ENCODE results near the gene PGAP1.
A peak's percentile ranks its signal among the peaks of the same experiment; 100 is the strongest.

The PGAP1 gene, protein sequence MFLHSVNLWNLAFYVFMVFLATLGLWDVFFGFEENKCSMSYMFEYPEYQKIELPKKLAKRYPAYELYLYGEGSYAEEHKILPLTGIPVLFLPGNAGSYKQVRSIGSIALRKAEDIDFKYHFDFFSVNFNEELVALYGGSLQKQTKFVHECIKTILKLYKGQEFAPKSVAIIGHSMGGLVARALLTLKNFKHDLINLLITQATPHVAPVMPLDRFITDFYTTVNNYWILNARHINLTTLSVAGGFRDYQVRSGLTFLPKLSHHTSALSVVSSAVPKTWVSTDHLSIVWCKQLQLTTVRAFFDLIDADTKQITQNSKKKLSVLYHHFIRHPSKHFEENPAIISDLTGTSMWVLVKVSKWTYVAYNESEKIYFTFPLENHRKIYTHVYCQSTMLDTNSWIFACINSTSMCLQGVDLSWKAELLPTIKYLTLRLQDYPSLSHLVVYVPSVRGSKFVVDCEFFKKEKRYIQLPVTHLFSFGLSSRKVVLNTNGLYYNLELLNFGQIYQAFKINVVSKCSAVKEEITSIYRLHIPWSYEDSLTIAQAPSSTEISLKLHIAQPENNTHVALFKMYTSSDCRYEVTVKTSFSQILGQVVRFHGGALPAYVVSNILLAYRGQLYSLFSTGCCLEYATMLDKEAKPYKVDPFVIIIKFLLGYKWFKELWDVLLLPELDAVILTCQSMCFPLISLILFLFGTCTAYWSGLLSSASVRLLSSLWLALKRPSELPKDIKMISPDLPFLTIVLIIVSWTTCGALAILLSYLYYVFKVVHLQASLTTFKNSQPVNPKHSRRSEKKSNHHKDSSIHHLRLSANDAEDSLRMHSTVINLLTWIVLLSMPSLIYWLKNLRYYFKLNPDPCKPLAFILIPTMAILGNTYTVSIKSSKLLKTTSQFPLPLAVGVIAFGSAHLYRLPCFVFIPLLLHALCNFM
- 14.5 to 22.1 (median 18.6) reads per million in 4 donors for total RNA-seq

DNA sequence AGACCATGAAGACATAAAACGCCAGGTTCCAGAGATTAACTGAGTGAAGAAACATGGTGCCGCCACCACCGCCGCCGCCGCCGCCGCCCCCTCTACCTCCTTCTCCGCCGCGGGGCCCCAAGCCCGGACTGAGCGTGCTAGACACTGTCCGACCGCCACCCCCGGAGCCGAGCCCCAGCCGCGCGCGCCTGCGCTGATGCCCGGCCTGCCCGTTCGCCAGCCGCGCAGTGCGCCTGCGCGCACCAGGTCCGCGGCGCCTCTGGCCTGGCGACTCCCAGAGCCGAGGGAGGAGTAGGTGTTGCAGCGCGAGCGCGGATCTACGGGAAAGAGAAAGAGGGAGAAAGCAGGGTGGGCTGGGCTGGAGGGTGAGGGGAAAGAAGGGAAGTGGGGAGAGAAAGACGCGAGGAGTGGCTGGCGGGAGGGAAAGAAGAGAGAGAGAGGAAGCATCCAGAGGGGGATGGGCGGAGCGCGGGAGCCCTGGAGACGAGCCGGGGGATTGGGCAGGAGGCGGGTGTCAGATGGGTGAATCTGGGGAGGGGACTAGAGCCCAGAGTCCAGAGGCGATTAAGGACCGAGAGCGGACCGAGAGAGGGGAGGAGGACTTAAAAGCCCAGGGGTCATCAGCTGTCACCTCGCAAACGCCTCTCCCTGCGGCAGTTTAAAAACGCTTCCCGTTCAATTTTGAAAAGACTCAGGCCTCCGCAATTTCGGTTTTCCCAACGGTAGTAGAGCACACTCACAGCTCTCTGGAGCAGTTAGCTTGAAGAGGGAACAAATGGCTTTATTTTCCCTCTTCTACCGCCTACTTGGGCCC is at the start of gene PGAP1:
TSS of gene PGAP1 (minus strand) at position 146 of the 814 bp plus-strand sequence. CDS start at position 55, 91 bp downstream.
- peak; percentile 72 to 89 (median 78) for DNase-seq

DNA sequence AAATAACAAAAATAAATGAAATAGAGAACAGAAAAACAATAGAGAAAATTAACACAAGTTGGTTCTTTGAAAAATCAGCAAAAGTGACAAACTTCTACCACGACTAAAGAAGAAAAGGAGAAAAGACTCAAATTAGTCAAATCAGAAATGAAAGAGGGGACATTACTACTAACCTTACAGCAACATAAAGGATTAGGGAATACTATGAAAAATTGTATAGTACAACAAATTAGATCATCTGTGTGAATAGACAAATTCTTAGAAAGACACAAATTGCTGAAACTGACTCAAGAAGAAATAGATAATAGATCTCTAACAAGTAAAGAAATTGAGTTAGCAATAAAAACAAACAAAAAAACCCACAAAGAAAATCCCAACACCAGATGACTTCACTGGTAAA is 48.5 kb upstream of the PGAP1 start:
- no peak for DNase-seq

DNA sequence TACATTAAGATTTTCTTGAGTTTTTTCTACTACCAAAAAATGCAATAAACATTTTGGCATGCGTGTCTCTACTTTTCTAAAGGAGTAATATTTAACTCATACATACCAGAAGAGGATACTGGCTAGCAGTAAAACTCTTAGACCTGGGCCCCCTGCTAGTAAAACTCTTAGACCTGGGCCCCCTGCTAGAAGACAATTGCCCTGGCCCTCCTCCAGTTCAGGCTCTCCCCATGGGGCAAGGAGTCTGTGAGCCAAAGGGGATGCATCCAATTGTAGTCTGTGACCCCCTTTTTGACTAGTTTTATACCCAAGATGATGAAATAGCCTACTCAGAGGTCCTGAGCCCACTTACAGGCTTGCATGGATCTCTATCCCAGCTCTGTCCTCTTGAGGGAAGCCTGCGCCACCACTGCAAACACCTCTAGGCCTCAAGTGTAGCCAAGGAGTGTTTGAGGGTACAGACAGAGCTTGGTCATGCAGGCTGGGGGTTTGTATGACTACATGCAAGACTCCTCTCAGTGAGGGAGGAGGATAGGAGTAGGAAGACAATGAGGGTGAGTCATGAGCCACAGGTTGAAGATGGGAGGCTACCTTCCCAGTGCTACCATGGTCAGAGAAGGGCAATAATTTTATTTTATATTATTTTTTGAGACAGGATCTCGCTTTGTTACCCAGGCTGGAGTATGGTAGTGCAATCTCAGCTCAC is 45.2 kb upstream of the PGAP1 start:
- peak in 1 of 5 donors; percentile 45 for DNase-seq

DNA sequence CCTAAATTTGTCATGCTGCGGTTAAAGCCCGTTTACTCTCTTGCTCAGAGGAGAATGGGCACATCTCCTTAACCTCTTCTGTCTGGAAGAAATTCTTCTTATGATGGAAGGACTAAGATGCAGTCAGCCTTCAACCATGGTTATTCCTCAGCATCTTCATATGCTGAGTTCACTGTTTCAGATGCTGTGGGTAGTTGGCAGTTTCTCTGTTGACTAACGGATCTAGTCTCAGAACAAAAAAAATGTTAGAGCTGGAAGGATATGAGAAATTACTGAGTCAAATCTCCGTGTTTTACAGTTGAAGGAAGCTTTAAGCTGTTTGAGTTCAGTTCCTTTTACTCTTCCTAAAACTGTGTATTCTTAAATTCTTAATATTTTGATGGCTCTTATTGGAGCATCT is 43.6 kb upstream of the PGAP1 start:
- peak in 1 of 5 donors; percentile 76 for DNase-seq

DNA sequence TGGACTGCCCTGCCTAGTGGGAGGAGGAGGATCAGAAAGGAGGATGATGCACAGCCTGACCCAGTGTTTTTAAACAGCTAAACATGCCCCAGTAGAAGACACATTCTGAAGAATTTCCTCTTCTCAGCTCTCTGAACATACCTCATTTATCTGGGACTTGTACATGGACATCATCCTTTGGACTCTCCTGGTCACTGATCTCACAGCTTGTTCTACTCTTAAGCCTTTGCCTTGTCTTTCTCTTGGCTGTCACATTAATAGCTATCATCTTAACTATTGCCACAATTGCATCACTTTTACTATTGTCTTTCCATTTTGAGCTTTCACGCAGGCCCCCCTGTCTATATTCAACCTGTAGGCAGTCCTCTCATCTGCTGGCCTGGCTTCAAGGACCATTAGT is 42.0 kb upstream of the PGAP1 start:
- no peak for DNase-seq

DNA sequence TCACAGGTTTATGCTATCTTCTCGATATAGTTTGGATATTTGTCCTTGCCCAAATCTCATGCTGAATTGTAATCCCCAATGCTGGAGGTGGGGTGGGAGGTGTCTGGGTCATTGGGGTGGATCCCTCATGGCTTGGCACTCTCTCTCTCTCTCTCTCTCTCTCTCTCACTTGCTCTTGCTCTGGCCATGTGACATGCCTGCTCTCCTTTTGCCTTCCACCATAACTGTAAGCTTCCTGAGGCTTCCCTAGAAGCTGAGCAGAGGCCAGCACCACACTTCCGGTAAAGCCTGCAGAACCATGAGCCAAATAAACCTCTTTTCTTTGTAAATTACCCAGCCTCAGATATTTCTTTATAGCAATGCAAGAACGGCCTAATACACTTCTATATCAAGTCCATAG is 41.3 kb upstream of the PGAP1 start:
- DNase-seq, result no peak

DNA sequence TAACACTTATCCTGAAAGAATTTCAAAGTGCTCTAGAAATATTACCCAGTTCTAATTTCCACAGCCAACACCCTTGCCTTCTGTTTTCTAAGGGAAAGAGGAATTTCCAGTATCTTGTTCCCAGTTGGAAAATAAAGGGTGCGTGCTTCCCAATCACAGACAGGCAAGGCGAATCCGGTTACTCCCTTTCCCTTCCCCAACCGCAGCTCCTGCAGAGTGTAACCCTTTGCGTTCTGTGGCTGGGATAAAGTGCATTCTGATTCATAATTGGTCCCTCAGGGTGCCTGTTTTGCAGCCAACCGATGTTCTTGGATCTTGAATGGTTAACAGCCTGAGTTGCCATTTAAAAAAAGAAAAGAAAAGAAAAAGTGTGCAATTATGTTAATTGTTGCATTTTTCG is 40.6 kb upstream of the PGAP1 start:
- DNase-seq, result no peak

DNA sequence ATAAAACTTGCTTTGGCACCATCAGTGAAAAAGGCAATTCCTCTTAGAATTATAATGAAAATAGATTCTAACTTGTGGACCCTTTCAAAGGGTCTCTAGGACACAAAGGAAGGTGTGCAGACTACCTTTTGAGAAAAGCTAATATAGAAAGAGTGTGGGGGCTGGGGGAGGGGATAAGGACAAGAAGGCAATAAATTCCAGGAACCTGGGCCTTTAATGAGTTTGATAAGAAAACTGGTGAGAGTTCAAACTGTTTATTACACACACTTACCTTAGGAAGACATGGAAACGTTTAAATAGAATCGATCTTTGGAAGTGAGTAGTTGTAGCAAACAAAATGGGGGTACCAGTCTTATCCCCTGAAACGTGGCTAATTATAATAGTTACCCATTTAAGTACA is 39.6 kb upstream of the PGAP1 start:
- no peak for DNase-seq

DNA sequence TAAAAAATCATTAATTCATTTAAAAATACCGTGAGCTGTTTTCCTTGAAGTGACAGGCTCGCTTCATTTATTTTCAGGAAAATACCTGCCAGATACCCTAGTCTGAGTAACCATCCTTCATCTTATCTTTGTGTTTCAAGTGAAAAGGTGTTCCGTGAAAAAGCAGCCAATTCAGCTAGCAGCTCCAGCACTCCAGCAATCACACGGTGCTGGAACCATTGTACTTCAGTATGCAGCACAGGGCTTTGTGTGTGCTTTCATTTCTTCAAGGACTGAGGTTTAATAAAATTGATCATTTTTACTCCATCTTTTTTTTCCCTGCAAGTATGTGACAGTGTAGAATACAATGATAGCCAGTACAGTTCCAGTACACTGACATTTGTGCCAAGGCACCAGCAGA is 39.1 kb upstream of the PGAP1 start:
- no peak for DNase-seq

DNA sequence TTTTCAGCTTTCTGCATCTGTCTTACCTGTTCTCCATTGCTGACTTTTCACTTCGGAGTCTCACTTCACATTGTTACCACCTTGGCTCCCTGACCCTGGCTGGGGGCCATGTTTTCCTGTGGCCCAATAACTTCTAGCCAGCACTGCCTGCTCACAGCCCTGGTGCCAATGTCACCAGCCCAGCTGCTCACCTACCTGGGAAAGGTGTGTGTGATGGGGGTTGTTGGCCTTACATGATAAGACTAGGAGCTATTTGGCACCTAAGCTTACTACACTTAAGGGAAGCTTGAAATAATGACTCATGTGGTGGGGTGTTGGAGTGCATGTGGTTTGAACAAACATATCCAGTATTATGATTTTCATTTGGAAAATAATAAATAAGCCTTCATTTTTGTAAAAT is 37.5 kb upstream of the PGAP1 start:
- DNase-seq, result no peak

DNA sequence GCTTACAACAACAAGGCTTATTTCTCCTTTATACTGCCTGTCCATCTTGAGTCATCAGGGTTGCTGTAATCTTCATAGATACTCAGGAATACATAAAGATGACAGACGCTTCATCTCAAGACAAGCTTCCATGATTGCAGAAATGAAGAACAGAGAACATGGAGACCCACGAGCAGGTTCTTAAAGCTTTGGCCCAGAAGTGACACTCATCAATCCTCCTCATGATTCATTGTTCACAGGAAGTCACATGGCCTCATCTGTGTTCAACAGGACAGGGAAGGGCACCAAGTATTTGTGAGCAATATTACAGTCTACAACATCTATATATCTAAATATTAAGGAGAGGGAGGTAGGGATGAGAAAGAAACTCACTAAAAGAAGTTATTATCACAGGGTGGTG is 36.5 kb upstream of the PGAP1 start:
- DNase-seq, result peak in 1 of 5 donors; percentile 57

DNA sequence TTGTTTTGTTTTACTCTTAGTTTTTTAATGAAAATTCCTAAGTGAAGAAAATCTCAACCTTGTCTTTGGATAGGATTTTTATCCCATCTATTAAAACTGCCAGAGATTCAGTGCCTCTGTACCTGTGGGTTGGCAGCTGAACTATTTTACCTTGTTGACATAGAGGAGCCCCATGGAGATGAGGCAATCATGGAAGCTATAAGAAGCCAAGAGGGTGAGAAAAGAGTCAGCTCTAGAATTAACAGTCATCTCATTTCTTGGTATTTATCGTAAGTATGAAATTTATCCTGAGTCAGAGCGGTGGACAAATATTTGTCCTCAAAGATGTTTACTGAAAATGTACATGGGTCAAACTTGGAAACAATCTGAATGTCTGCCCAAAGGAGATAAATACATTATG is 35.8 kb upstream of the PGAP1 start:
- peak in 1 of 5 donors; percentile 72 for DNase-seq

DNA sequence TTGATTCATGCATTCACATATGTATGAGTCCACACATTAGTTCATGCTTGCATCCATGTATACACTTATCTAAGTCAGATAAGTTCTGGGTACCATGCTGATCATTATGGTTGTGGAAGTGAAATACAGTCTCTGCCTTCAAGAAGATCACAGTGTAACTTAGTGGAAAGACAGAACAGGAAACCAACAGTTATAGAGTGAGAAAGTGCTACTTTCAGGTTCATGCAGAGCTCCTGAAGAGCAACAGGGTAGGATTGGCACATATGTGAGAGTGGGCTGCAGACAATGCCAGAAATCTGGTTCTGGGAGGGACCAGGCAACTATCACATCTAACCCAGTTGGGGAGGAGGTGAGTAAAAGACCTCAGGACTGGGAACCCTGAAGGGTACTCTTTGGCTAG is 35.4 kb upstream of the PGAP1 start:
- peak in 1 of 5 donors; percentile 83 for DNase-seq

DNA sequence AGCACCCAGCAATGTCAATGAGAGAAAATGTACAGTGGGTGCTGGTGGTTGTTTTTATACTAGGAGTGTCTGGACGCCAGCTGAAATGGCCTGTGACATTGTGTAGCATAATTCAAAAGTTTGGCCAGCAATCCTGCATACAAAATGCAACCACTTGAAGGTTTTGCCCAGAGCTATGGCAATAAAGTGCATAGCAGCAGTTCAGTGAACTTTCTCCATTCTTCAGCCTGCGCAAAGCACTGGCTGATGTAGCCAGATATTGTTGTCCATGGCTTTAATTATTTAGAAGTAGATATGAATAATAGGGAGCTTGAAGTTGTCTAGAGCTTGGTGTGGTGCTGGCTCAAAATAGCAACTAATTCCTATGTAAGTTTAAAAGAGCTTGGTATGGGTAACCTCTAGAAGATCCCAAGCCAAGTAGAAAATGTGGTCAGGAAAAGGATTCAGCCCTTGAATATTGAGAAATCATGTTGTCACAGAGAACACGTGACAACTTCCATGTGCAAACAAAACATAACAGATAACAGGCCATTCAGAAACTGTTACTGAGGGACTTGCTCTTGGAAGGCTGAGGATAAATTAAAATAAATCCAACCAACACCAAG is 33.3 kb upstream of the PGAP1 start:
- no peak for DNase-seq

DNA sequence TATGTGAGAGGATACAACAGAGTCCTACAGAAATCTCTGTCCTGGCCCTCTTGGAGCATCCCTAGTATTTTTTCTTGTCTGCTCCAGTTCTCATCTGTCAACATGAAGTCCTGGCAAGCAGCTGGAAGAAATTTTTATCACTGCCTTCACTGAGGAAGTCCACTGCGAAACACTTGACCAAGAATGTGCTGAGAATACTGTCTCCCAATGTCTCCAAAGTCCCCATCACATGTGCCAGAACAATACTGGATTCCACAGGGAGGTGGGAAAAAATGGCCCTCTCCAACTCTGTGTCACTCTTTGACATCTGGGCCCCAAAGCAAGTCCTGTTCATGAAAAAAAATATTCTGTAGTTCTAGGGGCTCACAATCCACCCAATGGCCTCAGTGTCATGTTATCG is 32.8 kb upstream of the PGAP1 start:
- no peak for DNase-seq

DNA sequence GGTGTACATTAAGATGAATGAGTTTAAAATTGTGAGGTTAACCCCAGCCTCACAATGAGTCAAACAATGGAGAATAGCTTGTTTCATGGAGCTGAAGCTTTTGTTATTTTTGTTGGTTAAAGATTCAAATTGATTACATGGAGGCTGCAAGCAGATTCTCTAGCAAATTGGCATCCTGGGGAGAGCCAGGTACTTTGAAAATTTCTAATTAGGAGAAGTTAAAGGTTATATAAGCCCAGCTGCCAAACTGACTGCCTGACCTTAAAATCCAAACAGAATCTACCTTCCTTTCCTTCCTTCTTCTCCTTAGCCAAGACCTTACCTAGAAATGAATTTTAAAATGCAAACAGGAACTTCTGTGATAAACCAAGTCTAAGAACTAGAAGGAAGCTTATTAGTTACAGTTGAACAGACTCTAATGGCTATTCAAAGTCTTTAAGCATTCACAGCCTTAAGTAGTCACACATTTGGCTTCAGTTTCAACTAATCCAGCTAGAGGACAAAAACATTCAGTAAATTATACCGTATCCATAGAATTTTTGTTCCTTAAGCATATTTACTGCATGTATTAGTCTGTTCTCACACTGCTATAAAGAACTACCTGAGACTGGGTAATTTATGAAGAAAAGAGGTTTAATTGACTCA is 31.5 kb upstream of the PGAP1 start:
- DNase-seq, result no peak

DNA sequence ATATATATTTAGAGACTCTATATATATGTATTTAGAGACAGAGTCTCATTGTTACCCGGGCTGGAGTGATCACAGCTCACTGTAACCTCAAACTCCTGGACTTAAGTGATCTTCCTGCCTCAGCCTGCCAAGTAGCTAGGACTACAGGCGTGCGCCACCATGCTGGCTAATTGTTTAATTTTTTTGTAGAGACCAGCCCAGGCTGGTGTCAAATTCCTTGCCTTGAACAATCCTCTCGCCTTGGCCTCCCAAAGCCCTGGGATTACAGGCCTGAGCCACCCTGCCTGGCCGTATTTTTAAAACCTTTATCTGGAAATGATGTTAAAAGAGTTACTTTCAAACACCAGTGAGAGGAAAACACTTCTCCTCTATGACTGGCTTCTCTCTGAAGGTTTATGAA is 30.9 kb upstream of the PGAP1 start:
- no peak for DNase-seq

DNA sequence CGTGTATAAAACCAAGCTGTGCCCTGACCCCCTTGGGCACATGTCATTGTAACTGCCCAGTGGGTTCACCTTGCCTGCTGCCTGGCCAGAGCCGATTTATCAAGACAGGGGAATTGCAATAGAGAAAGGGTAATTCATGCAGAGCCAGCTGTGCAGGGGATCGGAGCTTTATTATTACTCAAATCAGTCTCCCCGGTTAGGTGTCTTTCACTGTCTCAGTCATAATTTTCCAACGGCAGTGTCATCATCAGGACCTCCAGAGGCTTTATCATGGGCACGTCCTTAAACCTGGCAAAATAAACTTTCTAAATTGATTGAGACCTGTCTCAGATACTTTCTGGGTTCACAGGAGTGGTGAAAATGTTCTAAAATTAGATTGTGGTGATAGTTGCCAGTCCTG is 29.6 kb upstream of the PGAP1 start:
- no peak for DNase-seq

DNA sequence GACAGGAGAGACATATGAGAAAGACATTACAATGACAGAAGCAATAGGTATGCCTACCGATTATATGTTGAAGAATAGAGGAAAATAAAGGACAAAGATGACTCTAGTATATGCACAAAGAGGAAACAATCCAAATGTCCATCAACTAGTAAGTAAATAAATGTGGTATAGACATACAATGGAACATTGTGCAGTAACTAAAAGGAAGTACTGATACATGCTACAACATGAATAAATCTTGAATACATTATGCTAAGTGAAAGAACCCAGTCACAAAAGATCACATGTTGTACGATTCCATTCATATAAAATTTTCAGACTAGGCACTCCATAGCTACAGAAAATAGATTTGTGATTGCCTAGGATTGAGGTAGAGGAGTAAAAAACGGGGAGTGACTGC is 28.5 kb upstream of the PGAP1 start:
- no peak for DNase-seq

DNA sequence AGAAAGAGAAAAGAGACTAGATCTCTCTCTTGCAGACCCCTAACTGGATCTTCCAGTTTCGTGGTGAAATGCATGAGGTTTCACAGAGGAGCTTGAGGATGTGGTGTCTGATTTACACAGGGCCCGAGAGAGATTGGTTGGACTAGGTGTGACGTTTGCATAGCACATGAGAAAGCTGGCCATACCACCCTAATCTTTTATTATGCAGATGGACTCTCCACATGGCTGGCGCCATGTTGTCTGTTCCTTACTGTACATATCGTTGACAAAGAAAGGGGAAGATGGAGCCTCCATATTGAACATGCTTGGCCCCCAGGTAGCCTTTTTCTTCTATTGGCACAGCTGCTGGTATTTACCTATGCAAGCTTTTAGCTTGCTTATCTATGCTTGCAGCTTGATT is 27.5 kb upstream of the PGAP1 start:
- DNase-seq, result no peak

DNA sequence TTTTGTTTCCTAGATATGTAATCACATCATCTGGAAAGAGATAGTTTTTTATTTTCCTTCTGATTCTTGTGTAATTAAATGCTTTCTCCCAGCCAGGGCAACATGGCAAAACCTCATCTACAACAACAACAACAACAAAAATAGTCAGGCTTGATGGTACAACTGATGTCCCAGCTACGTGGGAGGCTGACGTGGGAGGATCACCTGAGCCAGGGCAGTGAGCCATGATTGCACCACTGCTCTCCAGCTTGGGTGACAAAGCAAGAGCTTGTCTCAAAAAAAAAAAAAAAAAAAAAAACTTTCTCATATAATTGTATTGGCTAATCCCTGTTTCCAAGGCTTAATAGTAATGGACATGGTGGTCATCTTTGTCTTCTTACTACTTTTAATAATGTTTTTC is 26.4 kb upstream of the PGAP1 start:
- no peak for DNase-seq

All from T-helper 1 cell (primary cell).